ENCODE measurements around the gene LSAMP.
A peak's percentile ranks its signal among the peaks of the same experiment; 100 is the strongest.
"Not testable (repeated sequence)": the region's sequence is repeated elsewhere in the genome, so short reads cannot be mapped to it uniquely, and the experiment has no call there.

Gene LSAMP

DNA sequence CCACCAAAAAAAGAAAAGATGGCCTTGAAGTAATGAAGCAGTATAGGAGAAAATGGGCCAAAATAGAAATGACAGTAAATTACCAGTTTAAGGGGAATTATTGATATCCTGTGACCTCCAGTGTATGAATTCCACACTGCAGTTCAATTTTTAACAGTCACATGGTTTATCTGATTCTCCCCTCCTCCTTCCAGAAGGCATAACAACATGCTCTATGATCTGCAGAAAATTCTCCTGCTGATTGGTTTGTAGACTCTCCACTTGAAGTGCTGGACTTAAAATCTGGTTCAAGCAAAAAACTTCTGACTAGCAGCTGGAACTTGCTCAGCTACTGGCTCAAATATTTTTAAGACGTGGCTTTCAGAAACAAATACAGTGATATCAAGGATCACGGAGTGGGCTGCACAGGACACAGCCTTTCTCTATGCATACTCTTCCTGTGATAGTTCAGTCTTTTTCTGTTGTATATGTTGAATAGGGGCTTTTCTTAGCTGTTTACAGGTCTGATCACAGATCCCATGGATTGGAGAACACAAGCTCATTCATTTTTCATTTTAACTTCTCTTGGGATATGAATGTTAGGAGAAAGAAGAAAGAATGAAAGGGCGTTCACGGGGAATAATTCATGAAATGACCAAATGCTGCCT, 211.5 kb downstream of the LSAMP start:
- peak; percentile 60 for DNase-seq

DNA sequence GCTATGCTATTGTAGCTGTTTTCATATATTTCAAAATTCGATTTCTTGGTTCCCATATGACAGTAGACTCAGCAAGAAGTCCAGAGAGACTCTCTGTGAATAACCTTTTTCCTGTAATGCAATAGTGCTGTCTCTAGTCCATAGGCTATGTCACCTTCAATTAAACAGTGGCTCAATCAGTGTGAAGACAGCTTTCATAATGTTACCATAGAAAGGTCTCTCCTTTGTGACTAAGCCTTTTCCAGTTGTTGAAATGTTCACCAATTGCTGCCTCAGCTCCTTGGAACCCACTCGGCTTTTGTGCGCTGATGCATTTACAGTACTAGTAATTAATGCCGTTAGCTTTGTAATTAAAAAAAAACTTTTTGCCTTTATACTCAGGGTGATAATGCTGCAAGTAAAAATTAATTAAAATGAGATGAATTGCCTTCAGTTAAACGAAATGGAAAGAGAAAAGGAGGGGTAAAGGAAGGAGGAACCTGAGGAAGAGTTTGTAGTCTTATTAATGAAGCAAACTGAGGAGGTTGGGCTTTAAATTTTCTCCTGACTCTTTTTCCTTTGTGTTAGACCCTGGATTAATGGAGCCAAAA, 214.8 kb downstream of the LSAMP start:
- no peak for DNase-seq

DNA sequence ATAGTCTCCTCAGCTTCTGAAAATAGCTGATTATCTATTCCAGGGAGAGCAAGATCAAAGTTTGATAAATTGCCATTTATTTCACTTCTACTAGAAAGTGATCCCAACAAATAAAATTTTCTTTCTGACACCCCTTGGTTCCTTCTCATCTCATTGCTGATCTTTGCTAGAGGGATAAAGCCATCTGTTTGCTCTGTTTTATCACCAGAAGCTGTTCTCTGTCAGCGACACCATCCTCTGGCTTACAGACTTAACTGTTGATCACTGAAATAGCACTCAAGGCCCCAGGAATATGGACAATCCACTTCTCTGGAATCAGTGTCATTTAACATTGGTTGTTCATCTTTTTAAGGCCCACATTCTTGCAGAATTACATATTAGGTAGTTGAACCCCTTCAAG, 219.0 kb downstream of the LSAMP start:
- no peak for DNase-seq

DNA sequence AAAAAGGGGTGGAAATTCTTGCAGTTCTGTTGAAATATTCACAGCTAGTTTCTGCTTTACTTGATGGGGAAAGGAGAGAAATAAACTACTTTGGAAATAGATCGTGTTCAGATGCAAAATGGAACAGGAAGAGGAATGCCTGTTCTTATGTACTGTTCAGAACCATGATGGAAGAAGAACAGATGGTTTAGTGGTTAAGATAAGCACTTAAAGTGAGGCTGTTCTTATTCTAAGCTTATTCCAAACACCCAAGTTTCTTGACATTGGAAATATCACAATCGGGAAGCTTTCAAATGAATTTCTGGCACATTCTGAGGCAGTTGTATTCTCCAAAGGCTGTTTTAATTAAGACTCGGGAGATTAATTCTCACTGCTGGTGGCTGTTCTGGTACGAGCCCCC, 228.5 kb downstream of the LSAMP start:
- DNase-seq: peak; percentile 32

DNA sequence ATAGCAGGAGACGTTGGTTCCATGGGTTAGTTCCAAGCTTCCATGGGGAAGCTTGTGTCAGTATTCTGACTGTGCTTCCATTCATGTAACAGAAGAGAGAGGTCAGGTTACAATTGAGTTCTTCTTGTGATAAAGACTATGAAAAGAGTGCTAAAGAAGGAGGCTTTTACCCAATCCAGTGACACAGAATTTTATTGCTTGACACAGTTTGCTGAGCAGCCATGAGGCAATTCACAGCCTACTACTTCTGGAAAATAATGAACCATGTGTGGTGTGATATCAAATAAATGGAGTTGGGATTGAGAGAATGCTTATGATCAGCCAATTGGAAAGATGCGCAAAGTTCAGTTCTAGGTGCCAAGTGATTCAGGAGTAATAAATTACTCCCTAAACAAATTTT, 233.4 kb downstream of the LSAMP start:
- DNase-seq: no peak

DNA sequence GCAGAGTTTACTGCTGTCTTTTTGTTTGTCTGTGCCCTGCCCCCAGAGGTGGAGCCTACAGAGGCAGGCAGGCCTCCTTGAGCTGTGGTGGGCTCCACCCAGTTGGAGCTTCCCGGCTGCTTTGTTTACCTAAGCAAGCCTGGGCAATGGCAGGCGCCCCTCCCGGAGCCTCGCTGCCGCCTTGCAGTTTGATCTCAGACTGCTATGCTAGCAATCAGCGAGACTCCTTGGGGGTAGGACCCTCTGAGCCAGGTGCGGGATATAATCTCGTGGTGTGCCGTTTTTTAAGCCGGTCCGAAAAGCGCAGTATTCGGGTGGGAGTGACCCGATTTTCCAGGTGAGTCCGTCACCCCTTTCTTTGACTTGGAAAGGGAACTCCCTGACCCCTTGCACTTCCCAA, 236.5 kb downstream of the LSAMP start:
- not testable (repeated sequence) for DNase-seq

DNA sequence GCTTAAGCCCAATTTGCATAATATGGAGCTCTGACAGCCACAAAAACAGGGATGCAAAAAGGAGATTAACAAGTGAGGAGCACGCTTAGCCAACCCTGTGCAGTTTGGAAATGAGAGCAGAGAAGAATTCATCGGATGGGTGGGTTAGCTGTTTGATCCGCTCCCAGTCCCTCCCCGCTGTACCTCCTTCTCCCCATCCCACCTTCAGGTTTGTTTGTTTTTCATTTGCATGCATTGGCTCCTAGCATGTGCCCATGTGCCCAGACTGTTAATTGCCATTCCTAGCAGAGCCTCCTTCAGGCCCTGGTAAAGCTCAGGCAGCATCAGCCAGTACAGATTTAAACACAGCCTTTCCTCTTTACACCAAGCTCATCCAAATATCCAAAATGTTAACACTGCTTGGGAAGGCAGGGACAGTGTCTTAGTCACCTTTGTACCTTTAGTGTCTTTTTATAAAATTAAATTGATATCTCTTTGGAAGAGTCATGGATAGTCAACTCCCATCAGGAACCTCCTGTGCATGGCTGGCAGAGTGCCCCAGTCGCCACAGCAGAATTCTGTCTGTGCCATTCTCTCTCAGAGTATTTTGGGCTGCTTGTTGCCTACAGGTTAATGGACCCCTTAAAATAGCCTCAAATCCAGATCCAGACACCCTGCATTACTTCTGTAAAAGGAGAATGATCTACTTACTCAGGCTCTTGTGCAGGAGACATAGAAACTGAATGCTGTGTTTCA, 244.2 kb downstream of the LSAMP start:
- no peak for DNase-seq

DNA sequence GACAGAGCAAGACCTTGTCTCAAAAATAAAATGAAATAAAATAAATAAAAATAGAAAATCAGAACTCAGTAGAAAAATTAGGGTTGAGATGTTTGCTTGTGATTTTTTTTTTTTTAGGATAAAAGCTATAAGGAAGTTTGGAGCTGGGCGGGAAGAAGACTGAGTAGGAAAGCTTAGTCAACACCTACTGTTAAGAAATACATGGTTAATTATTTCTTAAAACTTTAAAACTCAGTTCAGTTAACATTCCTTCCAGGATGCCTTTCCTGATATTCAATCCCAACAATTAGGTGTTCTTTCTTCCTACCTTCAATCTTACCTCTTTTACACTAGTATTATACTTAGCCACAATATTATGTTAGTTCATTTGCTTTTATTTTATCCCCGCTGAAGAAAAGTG, 246.2 kb downstream of the LSAMP start:
- no peak for DNase-seq

DNA sequence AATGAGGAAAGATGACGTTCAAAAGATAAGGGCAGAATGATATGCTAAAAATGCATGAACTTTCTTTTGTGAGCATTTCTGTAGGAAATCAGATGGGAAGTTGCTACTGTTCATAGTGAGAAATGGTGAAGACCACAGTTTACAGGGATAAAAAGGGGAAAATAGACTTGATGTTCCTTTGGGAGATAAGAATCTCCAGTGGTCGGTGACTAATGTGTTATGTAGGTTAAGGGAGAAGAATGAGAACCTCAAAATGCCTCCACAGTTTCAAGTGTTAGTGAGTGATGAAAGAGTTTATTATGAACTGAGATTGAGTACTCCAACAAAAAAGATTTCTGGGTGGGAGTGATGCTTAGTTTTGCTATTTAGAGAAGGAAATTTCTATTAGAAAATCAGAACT, 247.2 kb downstream of the LSAMP start:
- no peak for DNase-seq

DNA sequence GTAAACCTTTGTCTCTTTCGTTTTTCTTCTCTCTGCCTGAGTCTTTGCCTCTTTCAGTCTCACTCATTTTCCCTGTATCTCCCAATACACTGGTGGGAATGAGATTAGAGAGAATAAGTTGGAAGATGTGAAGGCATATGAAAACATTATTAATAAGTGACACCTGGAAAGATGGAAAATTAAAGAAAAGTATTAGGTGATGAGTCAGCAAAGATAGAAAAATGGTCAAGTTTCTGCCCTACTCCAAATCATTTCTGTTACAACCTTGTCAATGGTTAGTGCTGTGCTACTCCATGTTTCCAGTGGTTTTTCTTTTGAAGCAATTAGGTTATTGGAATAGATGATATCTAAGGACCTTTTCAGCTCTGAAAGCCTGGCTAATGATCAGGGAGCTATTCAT, 252.8 kb downstream of the LSAMP start:
- no peak for DNase-seq

DNA sequence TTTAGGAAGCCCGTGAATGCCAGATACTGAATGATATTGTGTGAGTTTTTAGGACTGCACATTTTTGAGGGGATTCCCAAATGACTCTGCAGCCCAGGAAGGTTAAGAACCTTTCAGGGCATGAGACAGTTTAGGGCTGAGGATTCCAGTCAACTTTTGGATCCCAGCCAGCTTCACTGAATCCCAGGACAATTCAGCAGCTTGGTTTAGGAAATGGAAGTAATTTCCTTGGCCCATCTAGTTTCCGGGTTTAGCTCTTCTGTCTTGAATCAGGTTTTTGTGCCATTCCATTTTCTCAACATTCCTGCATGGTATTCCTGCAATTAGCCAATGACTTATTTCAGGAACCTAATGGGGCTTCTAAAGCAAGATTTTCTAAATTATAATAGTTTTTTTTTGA, 253.9 kb downstream of the LSAMP start:
- peak; percentile 53 for DNase-seq

DNA sequence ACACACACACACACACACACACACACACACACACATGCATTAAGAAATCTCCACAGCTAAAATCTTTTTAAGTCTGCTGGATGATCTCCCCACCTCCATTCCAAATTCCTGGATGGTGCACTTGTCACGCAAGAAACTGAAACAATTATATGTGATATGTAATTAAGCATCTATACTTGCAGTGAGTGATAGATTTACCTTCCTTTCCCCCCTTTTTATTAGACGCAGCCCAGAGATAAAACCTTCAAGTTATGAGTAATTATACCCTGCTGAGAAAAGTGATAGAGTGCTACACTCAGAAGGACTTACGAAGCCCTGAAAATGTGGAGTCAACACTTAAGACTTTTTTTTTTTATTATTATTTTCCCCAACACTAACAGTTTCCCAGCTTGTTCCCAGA, 255.2 kb downstream of the LSAMP start:
- no peak for DNase-seq

DNA sequence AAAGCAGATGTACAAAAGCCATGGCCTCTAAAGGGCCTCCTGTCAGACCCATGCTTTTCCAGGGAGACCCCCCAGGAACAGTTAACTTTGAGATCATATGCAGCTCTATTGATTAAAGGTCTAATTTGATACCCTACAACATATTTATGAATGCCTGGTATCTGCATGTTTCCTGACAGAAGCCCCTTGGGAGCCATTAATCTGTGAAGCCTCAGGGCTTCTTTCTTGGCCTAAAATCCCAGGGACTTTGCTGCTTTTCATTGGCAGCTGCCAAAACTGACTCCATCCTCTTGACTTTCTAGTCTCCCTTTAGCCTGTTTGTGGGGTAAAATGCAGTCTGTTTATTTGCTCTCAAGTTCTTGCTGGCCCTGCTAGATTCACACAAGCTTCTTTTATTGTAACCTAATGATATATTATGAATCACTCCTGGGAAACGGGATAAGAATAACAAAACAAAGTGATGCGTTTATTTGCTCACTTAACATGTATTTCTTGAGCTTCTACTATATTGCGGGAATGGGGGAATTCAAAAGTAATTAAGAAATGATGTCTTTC, 257.0 kb downstream of the LSAMP start:
- peak; percentile 90 for DNase-seq

DNA sequence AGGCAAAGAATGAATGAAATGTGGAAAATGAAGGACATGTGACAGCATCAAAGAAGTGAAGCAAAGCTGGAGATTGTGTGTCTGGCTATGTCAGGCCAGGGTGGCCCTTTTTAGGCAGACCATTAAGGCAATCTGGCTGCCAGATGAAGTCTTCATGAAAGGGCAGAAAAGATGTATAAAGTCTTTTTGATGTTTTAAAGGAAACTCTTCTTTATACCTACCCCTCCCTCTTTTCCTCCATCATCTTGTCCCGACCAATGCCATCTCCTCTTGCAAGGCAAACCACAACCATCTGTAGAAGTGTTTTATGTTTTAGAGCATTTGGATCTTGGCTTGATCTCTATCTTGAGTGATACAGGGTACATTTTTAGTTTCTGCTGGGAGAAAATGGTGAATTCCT, 259.2 kb downstream of the LSAMP start:
- DNase-seq: no peak

DNA sequence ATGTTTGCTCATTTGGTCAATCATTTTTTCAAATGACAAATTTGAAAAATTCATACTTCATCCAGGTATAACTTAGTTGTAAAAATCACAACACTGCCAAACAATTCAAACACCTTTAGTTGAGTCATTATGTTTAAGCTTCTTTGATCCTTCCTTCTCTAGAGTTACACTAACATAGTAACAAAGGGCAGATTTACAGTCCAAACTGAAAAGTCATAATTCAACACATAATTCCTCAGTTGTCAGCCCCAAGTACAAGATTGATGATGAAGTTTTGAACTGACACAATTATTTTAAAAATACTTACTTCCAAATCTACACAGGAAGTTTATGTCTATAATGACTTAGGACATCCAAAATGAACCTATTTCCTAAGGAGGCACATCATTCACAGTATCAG, 264.1 kb downstream of the LSAMP start:
- DNase-seq: no peak

DNA sequence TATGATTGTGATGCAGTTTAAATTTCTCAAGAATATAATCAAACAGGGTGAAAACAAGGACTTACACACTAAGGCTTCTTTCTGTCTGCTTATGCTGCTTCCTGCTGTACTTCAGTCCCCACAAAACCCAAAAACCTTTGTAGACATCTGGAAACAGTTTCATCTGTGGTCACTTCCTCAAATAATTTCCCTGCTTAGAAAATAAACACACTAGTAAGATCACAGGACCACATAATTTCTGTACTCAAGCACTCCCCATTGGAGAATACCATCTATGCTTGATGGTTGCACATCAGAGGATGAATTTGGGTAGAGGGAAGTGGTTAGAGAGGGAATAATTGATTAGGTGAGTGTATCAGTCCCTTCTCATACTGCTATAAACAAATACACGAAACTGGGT, 266.2 kb downstream of the LSAMP start:
- no peak for DNase-seq

DNA sequence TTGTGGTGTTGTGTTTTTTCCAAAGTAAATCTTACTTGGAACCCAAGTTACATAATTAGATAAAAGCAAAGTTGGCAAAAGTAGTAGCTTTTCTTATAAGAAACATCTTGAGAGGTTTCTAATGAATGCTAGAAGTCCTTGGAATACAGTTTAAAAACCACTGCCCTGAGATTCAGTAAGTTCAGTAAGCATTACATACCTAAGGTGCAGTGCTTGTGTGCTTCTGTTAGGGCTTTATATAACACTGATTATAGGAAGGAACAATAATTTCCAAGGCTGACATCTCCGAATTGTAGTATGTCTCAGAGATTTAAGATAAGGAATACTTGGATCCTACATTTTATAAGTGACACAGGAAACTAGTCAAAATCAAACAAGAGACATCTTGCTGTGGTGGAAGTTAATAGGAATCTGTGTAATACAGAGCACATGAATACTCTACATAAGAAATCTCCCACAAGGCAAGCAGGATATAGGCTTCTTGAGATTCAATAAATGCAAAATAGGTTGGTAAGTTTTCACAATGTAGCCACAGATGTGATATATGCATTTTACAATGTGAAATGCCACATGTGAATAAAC, 268.2 kb downstream of the LSAMP start:
- no peak for DNase-seq

DNA sequence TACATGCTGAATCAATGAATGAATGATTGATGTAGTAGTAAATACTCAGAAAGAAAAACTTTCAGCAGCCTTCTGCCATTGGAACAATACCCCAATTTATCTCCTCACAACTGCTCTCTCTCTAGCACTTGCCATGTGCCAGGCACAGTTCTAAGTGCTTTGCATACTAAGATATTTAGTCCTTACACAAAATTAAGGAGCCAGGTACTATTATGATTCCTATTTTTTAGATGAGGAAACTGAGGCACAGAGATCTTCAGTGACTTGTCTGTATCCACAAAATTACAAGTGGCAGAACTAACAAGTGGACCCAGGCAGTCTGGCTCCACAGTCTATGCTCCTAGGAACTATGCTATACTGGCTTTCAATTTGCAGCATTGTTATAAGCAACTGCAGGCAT, 279.2 kb downstream of the LSAMP start:
- no peak for DNase-seq

DNA sequence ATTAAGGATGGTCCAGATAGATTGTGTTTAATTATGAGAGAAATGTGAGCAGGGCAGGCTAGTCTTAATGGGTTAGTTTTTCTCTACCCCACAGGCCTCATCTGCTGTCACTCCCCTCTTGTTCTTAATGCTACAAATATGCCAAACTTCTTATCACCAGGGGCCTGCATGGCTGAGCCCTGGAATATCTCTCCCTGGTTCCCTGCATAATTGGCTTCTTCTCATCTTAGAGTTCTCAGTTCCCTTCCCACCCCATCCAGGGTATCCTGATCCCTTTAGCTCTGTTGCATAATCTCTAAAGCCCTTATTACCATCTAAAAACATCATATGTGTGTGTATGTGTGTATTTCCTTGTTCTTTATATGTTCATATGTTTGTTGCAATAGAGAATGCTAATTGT, 279.6 kb downstream of the LSAMP start:
- DNase-seq: no peak

DNA sequence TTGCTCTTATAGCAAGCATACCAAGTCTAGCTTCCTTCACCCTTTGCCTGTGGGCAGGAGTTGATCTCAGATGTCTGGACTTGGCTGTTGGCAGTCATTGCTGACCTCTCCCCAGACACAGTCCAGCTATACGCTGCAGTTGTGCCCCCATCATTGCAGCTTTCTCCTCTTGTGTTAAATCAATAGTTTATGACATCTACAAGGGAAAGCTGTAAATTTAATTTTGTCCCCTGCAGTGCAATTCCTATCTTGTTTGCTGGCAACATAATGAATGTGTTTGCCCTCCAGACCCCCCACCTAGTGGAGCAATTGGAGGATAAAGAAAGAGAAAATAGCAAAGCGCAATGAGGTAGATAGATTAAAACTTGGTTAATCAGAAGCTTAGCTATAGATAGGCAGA, 280.2 kb downstream of the LSAMP start:
- no peak for DNase-seq

DNA sequence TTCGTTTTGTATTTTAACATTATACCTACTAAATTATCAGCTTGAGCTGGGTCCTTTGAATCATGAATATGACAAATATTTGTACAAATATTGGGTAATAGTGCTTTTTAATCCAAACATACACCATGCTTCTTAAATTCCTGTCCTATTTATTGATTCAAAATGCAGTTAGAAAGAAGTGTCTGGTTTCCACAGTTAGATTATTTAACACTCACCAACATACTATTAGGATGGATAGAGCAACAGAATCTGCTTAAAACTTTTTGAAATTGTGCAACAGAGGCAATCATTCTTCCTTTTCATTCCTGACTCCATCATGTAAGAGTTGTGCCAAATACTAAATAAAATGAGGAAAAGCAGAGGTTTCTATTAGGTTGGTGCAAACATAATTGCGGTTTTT, 281.2 kb downstream of the LSAMP start:
- DNase-seq: no peak

DNA sequence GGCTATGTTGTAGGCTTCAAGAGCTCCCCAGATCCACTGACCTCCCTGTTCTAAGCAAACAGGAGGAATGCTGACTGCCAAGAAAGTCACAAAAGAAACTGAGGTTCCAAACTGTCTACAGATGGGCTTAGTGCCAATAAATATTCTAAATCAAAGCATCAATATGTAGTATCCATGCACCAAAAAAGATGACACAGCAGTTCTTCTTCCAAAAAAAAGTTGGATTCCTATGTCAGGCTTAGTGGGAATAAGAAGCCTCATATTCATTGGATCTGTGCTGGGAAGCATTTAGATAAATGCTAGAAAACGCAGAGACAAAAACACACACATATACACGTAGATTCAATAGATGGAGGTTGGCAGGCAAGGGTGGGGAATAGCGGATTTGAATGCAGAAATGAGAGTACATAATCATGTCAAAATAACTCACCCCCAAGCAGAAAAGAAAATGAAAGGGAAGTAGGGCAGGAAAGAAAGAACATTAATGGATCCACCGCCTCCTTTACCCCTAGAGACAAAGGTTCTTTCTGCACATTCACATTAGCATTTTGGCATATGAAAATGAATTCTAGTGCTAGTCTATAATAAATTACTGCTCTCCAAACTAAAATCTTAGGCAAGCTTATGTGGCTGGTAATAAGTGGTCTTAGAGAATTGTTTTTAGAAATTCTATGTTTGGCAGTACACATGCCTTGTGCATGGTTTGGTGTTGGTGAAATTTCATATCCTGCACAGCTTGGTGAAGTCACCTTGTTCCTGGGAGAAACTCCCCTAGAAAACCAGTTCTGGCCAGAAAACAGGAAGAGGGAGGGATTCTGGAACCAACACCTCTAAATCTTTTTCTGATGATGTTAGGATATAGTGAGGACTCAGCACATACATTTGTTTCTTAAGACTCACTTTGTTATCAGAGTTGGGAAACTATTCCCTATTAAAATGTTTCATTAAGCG, 283.4 kb downstream of the LSAMP start:
- DNase-seq: no peak

DNA sequence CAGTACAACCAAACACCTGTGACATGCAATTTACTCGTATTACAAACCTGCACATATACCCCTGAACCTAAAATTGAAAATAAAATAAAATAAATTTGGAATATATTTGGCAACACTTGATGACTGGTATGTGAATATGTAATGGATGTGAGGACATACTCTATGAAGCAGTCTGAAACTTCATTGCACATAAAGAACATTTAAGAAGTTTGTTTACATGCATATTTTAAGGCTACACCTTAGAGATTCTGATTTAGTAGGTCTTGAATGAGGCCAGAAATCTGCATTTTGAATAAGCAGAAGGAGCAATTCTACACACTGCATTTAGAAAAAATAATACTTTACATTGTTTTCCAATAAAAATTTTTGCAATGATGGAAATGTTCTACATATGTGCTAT, 284.7 kb downstream of the LSAMP start:
- no peak for DNase-seq

Measured in NCI-H2171 treated with DMSO at 0.1 percent for 48 hours (cell line).